ENCODE results near the gene DNAH10. TPM values are rescaled to one million over a fixed set of nuclear protein-coding genes. Genes with fewer than 3 reads are reported as not detected.

DNAH10 gene
- total RNA-seq, 1 experiment from 2014 or later, result 0.39 TPM

DNA sequence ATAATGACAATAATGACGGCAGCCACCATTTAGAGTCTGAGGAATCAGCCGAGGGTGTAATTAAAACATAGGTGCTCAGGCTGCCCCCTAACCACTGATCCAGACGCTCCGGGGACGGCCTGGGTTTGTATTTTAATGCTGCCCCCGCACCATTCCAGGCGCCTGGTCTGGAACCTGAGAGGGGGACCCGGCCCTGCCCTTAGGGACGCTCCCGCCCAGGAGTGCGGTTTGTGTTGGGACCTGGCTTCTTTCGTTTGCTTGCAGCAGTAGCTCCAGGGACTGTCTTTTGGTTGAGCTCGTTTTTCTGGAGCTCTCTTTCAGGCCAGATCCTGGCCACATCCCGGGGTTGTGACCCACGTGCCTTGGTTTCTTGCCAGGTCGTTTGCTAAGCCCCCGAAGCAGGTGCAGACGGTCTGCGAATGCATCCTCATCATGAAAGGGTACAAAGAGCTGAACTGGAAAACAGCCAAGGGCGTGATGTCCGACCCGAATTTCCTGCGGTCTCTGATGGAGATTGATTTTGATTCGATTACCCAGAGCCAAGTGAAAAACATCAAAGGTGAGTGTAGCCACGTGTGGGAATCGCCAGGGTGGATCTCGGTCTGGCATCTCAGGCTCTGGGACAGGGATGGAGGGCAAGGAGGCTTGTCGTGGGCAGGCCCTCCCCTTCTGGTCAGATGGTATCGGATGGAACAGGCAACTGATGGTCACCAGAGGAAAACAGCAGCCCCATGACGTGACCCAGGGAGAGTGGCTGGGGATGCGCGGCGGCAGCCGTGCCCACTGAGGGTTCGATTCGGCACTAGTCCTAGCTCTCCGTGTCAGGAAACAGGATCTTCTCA lies 147.0 kb downstream of the DNAH10 start:
- in situ Hi-C loops (cut with HindIII; ENCODE audit: low pct_unique_long_range_greater_than_20kb, low sequenced_read_pairs), result no loop called here
- no peak for ATAC-seq
- BruUV-seq (replicated peaks), result no TSS peak
- Histone ChIP-seq H3K27me3 (ENCODE audit: control insufficient read depth, insufficient read depth, low read length) (no peaks in the 10 kb centered on the region), H3K36me3 (ENCODE audit: control insufficient read depth, insufficient read depth, low read length) (no peaks in the 10 kb centered on the region), H3K9me3 (ENCODE audit: control insufficient read depth, insufficient read depth, low read depth, low read length) (no peaks in the 10 kb centered on the region), H3K4me3 (ENCODE audit: low read depth in 2 of 2, low read length in 2 of 2) (no peak overlapping the region), H3K4me1 (ENCODE audit: control insufficient read depth, insufficient read depth, low read length) (no peaks in the 10 kb centered on the region), H3K27ac (ENCODE audit: low read length) (no peak overlapping the region)
- no peak for DNase-seq (ENCODE audit: low read depth, low spot score)
- intact Hi-C loops (cut with micrococcal nuclease; ENCODE audit: unreplicated experiment), result loop anchor here (5.0 kb wide), 1 partner anchor 73 kb away; no protein-coding TSS in a partner anchor
- CTCF ChIA-PET, result no interaction called here
- POLR2A ChIA-PET, result no interaction called here
- TF ChIP-seq, protein P1, sequence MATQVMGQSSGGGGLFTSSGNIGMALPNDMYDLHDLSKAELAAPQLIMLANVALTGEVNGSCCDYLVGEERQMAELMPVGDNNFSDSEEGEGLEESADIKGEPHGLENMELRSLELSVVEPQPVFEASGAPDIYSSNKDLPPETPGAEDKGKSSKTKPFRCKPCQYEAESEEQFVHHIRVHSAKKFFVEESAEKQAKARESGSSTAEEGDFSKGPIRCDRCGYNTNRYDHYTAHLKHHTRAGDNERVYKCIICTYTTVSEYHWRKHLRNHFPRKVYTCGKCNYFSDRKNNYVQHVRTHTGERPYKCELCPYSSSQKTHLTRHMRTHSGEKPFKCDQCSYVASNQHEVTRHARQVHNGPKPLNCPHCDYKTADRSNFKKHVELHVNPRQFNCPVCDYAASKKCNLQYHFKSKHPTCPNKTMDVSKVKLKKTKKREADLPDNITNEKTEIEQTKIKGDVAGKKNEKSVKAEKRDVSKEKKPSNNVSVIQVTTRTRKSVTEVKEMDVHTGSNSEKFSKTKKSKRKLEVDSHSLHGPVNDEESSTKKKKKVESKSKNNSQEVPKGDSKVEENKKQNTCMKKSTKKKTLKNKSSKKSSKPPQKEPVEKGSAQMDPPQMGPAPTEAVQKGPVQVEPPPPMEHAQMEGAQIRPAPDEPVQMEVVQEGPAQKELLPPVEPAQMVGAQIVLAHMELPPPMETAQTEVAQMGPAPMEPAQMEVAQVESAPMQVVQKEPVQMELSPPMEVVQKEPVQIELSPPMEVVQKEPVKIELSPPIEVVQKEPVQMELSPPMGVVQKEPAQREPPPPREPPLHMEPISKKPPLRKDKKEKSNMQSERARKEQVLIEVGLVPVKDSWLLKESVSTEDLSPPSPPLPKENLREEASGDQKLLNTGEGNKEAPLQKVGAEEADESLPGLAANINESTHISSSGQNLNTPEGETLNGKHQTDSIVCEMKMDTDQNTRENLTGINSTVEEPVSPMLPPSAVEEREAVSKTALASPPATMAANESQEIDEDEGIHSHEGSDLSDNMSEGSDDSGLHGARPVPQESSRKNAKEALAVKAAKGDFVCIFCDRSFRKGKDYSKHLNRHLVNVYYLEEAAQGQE (IDR thresholded peaks at IDR 0.05; ENCODE audit: insufficient read depth in 1 of 2, low read depth in 2 of 2, low read length in 1 of 2), result no peak
- TF ChIP-seq, protein P2, sequence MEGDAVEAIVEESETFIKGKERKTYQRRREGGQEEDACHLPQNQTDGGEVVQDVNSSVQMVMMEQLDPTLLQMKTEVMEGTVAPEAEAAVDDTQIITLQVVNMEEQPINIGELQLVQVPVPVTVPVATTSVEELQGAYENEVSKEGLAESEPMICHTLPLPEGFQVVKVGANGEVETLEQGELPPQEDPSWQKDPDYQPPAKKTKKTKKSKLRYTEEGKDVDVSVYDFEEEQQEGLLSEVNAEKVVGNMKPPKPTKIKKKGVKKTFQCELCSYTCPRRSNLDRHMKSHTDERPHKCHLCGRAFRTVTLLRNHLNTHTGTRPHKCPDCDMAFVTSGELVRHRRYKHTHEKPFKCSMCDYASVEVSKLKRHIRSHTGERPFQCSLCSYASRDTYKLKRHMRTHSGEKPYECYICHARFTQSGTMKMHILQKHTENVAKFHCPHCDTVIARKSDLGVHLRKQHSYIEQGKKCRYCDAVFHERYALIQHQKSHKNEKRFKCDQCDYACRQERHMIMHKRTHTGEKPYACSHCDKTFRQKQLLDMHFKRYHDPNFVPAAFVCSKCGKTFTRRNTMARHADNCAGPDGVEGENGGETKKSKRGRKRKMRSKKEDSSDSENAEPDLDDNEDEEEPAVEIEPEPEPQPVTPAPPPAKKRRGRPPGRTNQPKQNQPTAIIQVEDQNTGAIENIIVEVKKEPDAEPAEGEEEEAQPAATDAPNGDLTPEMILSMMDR (IDR thresholded peaks at IDR 0.05), result no peak
- no peak for TF ChIP-seq POLR2AphosphoS5 (IDR thresholded peaks at IDR 0.05; ENCODE audit: low read depth, low read length)

DNA sequence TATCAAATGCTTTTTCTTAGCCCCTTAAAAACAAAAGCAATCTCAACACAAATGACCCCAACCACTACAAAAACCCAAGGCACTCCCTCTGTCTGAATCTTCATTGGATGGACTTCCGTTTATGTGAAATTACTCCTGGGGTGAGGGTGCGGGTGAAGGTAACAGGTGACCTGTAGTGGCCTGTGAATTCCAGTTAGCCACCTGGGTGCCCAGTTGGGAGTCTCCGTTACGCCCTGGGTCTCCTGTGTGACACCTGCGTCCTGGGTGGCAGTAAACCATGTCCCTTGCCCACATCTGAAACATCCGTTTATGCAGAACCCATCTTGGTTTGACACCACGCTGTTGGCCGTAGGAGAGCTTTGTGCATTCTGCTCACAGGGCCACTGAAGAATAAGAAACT lies 148.0 kb downstream of the DNAH10 start:
- CTCF ChIA-PET, result interaction anchor here (0.6 kb wide), 1 partner anchor 124 kb away, joined by 3 read pairs; no protein-coding TSS in a partner anchor
- DNase-seq (ENCODE audit: low read depth, low spot score), result no peak

More for the DNA sequence above, 148.0 kb downstream of the DNAH10 start:
- no peak for TF ChIP-seq POLR2AphosphoS5 (IDR thresholded peaks at IDR 0.05; ENCODE audit: low read depth, low read length)
- TF ChIP-seq, protein P2 (IDR thresholded peaks at IDR 0.05), result no peak
- TF ChIP-seq, protein P1 (IDR thresholded peaks at IDR 0.05; ENCODE audit: insufficient read depth in 1 of 2, low read depth in 2 of 2, low read length in 1 of 2), result no peak
- no peak for TF ChIP-seq SIN3A (IDR thresholded peaks at IDR 0.05; ENCODE audit: borderline replicate concordance, insufficient read depth, low read depth, low read length)
- TF ChIP-seq TCF7L2 (IDR thresholded peaks at IDR 0.05; ENCODE audit: low read depth, low read length), result no peak
- POLR2A ChIA-PET, result no interaction called here
- Histone ChIP-seq H3K27me3 (ENCODE audit: control insufficient read depth, insufficient read depth, low read length) (no peaks in the 10 kb centered on the region), H3K36me3 (ENCODE audit: control insufficient read depth, insufficient read depth, low read length) (no peaks in the 10 kb centered on the region), H3K9me3 (ENCODE audit: control insufficient read depth, insufficient read depth, low read depth, low read length) (no peaks in the 10 kb centered on the region), H3K4me1 (ENCODE audit: control insufficient read depth, insufficient read depth, low read length) (no peaks in the 10 kb centered on the region), H3K4me3 (ENCODE audit: low read depth in 2 of 2, low read length in 2 of 2) (no peak overlapping the region), H3K27ac (ENCODE audit: low read length) (no peak overlapping the region)
- intact Hi-C loops (cut with micrococcal nuclease; ENCODE audit: unreplicated experiment) (no loop called here), in situ Hi-C loops (cut with HindIII; ENCODE audit: low pct_unique_long_range_greater_than_20kb, low sequenced_read_pairs) (no loop called here)
- BruUV-seq (replicated peaks), result no TSS peak
- no peak for ATAC-seq
